K562 (cell line): ENCODE measurements around the gene HIVEP3. TPM values are rescaled to one million over a fixed set of nuclear protein-coding genes. Genes with fewer than 3 reads are reported as not detected.

Experiments
- ATAC-seq: fragments of 200-7000 bp; cut with Tn5 transposase; 3 replicates; pipeline ENCODE4 v1.9.1; 2020; ENCODE audit warnings: moderate library complexity
- BruUV-seq: library from RNA; stranded (reverse); fragments of 400-500 nt; replicated peaks from 2 replicates; lab custom pipeline; 2021; lab: Mats Ljungman, UMichigan
- CTCF ChIA-PET: fragments of 300-600 bp; formaldehyde crosslinking; extraction: SDS; loops from one replicate; lab custom pipeline; 2021; ENCODE audit warnings: low intra/inter-chr PET ratio; lab: Yijun Ruan, JAX
- POLR2A ChIA-PET: fragments of 300-600, 350-650 bp; sonication (Branson Sonifier 250); formaldehyde crosslinking; extraction: SDS; loops from one replicate; lab custom pipeline; 2021; ENCODE audit warnings: antibody characterized with exemption, inconsistent platforms; lab: Yijun Ruan, JAX
- DNase-seq, 4 experiments: peaks; one replicate each; pipeline versions ENCODE4 v3.0.0 to v3.0.0-alpha.2; 2011 to 2018; ENCODE audit warnings: low spot score in 3 of 4, mixed read lengths in 3 of 4; ENCODE audit errors: extremely low read depth in 1 of 4
- FAIRE-seq: peaks from 2 replicates; lab custom pipeline; 2011; peaks lifted over from hg19 to GRCh38; lab: Jason Lieb, UNC
- H2AFZ ChIP-seq: 2 replicates; pipeline ENCODE4 v1.6.0; 2011; ENCODE audit warnings: low read depth, low read length, control low read depth, inconsistent platforms
- H3K27ac ChIP-seq: fragments of 200-600 bp; 3 replicates; pipeline ENCODE4 v1.8.0; 2011; ENCODE audit warnings: low read depth, mild to moderate bottlenecking, control low read depth, inconsistent platforms, low read length, moderate library complexity, mixed read lengths; ENCODE audit errors: extremely low read depth
- H3K27me3 ChIP-seq, 2 experiments: fragments of 300-600 bp in 1 of 2; 2 replicates in 1 of 2; 3 replicates in 1 of 2; pipeline versions ENCODE4 v1.6.0 to v1.8.0; 2011; ENCODE audit warnings: inconsistent platforms in 2 of 2, low read length in 2 of 2, mild to moderate bottlenecking in 1 of 2, mixed read lengths in 1 of 2, moderate library complexity in 1 of 2; ENCODE audit not compliant: control insufficient read depth in 2 of 2, insufficient read depth in 2 of 2
- H3K36me3 ChIP-seq: fragments of 300-600 bp; 3 replicates; pipeline ENCODE4 v1.8.0; 2011; ENCODE audit warnings: mild to moderate bottlenecking, low read length, inconsistent platforms; ENCODE audit not compliant: control insufficient read depth, insufficient read depth
- H3K4me1 ChIP-seq, 2 experiments: fragments of 200-600 bp in 1 of 2; replicated peaks in 1 of 2; 2 replicates in 1 of 2; 3 replicates in 1 of 2; pipeline versions ENCODE4 v1.5.1 to v1.8.0; 2011; ENCODE audit warnings: inconsistent platforms in 2 of 2, low read length in 2 of 2, mild to moderate bottlenecking in 1 of 2, mixed read lengths in 1 of 2, moderate library complexity in 1 of 2; ENCODE audit not compliant: control insufficient read depth in 2 of 2, insufficient read depth in 2 of 2
- H3K4me2 ChIP-seq: 2 replicates; pipeline ENCODE4 v1.6.1; 2011; ENCODE audit warnings: low read length, control low read depth, inconsistent platforms, mixed read lengths; ENCODE audit not compliant: insufficient read depth
- H3K4me3 ChIP-seq: fragments of 200-600 bp; sonication (generic), shearing (Covaris generic); 2 replicates; pipeline ENCODE4 v1.5.1; 2016; ENCODE audit warnings: control low read depth, inconsistent platforms
- H3K79me2 ChIP-seq: fragments of 200-600 bp; 3 replicates; pipeline ENCODE4 v1.8.0; 2011; ENCODE audit warnings: low read length, inconsistent platforms; ENCODE audit not compliant: control insufficient read depth, insufficient read depth
- H3K9ac ChIP-seq, 2 experiments: 2 replicates each; pipeline versions ENCODE4 v1.6.0 to v1.6.1; 2011; ENCODE audit warnings: low read depth in 2 of 2, low read length in 2 of 2, control low read depth in 1 of 2, inconsistent platforms in 1 of 2, mild to moderate bottlenecking in 1 of 2, mixed read lengths in 1 of 2; ENCODE audit not compliant: insufficient read depth in 1 of 2
- H3K9me1 ChIP-seq: one replicate; pipeline ENCODE4 v1.6.0; 2011; ENCODE audit warnings: inconsistent platforms, mild to moderate bottlenecking, low read length, moderate library complexity; ENCODE audit not compliant: control insufficient read depth, insufficient read depth
- H3K9me3 ChIP-seq: replicated peaks from 2 replicates; pipeline ENCODE4 v1.5.1; 2011; ENCODE audit warnings: low read depth, low read length, inconsistent platforms; ENCODE audit not compliant: control insufficient read depth, insufficient read depth
- H4K20me1 ChIP-seq: replicated peaks from 2 replicates; pipeline ENCODE4 v1.6.1; 2011; ENCODE audit warnings: low read length, inconsistent platforms, mixed read lengths; ENCODE audit not compliant: control insufficient read depth, insufficient read depth
- ATF2 ChIP-seq: sonication (generic); formaldehyde crosslinking; IDR thresholded peaks from 2 replicates; pipeline ENCODE4 v1.8.1; 2022; ENCODE audit warnings: missing genetic modification reagents
- HCFC1 ChIP-seq: IDR thresholded peaks from 2 replicates; pipeline ENCODE4 v1.6.1; 2012; ENCODE audit warnings: low read depth, low read length, improper control_type of control experiment
- HOXB6 ChIP-seq: fragments of 250-450 bp; sonication (Bioruptor Pico); IDR thresholded peaks from 2 replicates; pipeline ENCODE4 v1.5.1; 2022; ENCODE audit warnings: mild to moderate bottlenecking, borderline replicate concordance
- MTA1 ChIP-seq: fragments of 450-650 bp; IDR thresholded peaks from 2 replicates; pipeline ENCODE4 v1.6.1; 2017; ENCODE audit warnings: borderline replicate concordance
- NCOA6 ChIP-seq: fragments of 450-650 bp; IDR thresholded peaks from 2 replicates; pipeline ENCODE4 v1.6.1; 2017; ENCODE audit warnings: mild to moderate bottlenecking
- RBBP5 ChIP-seq: fragments of 200-600 bp; sonication (generic); IDR thresholded peaks from 2 replicates; pipeline ENCODE4 v1.6.1; 2012; ENCODE audit warnings: borderline replicate concordance, mild to moderate bottlenecking, low read length, control low read depth, inconsistent platforms; ENCODE audit not compliant: insufficient read depth, poor library complexity, severe bottlenecking
- SOX6 ChIP-seq: fragments of 450-650 bp; IDR thresholded peaks from 2 replicates; pipeline ENCODE4 v1.6.1; 2014; ENCODE audit warnings: mild to moderate bottlenecking
- TBL1XR1 ChIP-seq, 2 experiments: IDR thresholded peaks; 2 replicates each; pipeline ENCODE4 v1.6.1; 2012; ENCODE audit warnings: improper control_type of control experiment in 2 of 2, low read length in 2 of 2, mild to moderate bottlenecking in 1 of 2
- TCFL5 ChIP-seq: fragments of 250-450 bp; sonication (Bioruptor Pico); conservative IDR thresholded peaks from 2 replicates; pipeline ENCODE4 v1.6.1; 2021; ENCODE audit warnings: mild to moderate bottlenecking, moderate library complexity, matching md5 sums
- ZBTB40 ChIP-seq, 2 experiments: fragments of 450-650 bp in 1 of 2; sonication (generic) in 1 of 2; formaldehyde crosslinking in 1 of 2; IDR thresholded peaks; 2 replicates each; pipeline versions ENCODE4 v1.7.1 to v1.9.0; 2016 to 2022; ENCODE audit warnings: inconsistent platforms in 1 of 2, mild to moderate bottlenecking in 1 of 2, missing genetic modification reagents in 1 of 2
- ZNF23 ChIP-seq: fragments of 250-450 bp; sonication (Bioruptor Pico); IDR thresholded peaks from 2 replicates; pipeline ENCODE4 v1.4.0; 2020; ENCODE audit warnings: mild to moderate bottlenecking
- WGBS: fragments of 100-300 bp; shearing (Covaris generic); methylation state at CpG from one replicate; pipeline ENCODE4 v1.1.6; 2016; ENCODE audit warnings: low coverage, mixed read lengths; ENCODE audit not compliant: insufficient coverage; ENCODE audit errors: missing lambda C conversion rate; 5-methylcytosine and 5-hydroxymethylcytosine counted together
- in situ Hi-C: fragments of 300-500 bp; cut with MboI; formaldehyde crosslinking; loops from 4 replicates; pipeline ENCODE4 v1.15.0; 2018; ENCODE audit warnings: inconsistent platforms, mixed read lengths
- intact Hi-C: fragments of 100-400 bp; cut with micrococcal nuclease; formaldehyde crosslinking; loops from 2 replicates; pipeline ENCODE4 v1.14.2; 2022
- polyA plus RNA-seq, 8 experiments: library from polyadenylated mRNA; depleted of rRNA in 4 of 8; stranded (reverse) in 5 of 8; unstranded in 3 of 8; fragments of >200 nt; fragmentation: Nextera tagmentation in 2 of 8; fragmentation: Illumina TruSeq in 1 of 8; extraction: Ambion mirVana in 2 of 8; extraction: Trizol in 1 of 8; gene quantifications; 2 replicates each; pipeline versions ENCODE4 v1.2.1 to v1.2.3, GENCODE V29; 2011 to 2014; ENCODE audit warnings: inconsistent platforms in 1 of 8, missing spikeins in 1 of 8
- total RNA-seq, 7 experiments: library from RNA; depleted of rRNA in 6 of 7; stranded (reverse); fragments of >200 nt in 6 of 7; fragmentation: Illumina TruSeq in 2 of 7; extraction: Trizol in 2 of 7; gene quantifications; 2 replicates each; pipeline versions ENCODE4 v1.2.1 to v1.2.3, GENCODE V29; 2011 to 2021; ENCODE audit warnings: low replicate concordance in 1 of 7

Gene HIVEP3
- total and polyA plus RNA-seq, 9 of the 15 experiments (the other 6 are each of a cell fraction or from before 2014, with no cell fraction given) = 0.09 to 0.58 (median 0.34) TPM; not detected in 1

GRCh38 chr1:41648844-41649243 lies 269.9 kb downstream of the HIVEP3 start:
- H3K4me1 ChIP-seq = no peaks in the 10 kb centered on the region
- DNase-seq = no peak
- H3K27ac ChIP-seq = no peak overlapping the region
- BruUV-seq = no TSS peak
- ATAC-seq = no peak
- no peaks in the 10 kb centered on the region for H3K9me3 ChIP-seq
- 8% methylated on average over 6 of the region's 6 CpGs for WGBS
- in situ Hi-C loops = no loop called here
- no peak overlapping the region for H3K4me3 ChIP-seq
- no peaks in the 10 kb centered on the region for H3K36me3 ChIP-seq
- CTCF ChIA-PET = no interaction called here
- no peaks in the 10 kb centered on the region; the same call in 1 of the 2 replicates for H4K20me1 ChIP-seq
- no peak for FAIRE-seq
- H3K4me2 ChIP-seq = no peak overlapping the region
- intact Hi-C loops = no loop called here
- POLR2A ChIA-PET = interaction anchor here (0.6 to 0.8 kb wide), 2 partner anchors 15 to 629 kb away, joined by 3 to 4 read pairs; no protein-coding TSS in a partner anchor
- peaks cover 0 to 27% of the 10 kb centered on the region in 2 experiments; a peak in 1 of 5 replicates for H3K27me3 ChIP-seq
- no peak overlapping the region for H3K9ac ChIP-seq
- H3K9me1 ChIP-seq = no peaks in the 10 kb centered on the region
- no peaks in the 10 kb centered on the region for H3K79me2 ChIP-seq
- no peak overlapping the region for H2AFZ ChIP-seq
- TF ChIP-seq TCFL5 (CRISPR knock-in tag) = no peak
- no peak for TF ChIP-seq SOX6
- TF ChIP-seq RBBP5 = no peak
- TF ChIP-seq NCOA6 = no peak
- no peak for TF ChIP-seq ZBTB40 (IDR thresholded peaks at IDR 0.05)
- no peak for TF ChIP-seq ZBTB40 (CRISPR knock-in tag; IDR thresholded peaks at IDR 0.05)
- TF ChIP-seq ZNF23 = no peak
- no peak for TF ChIP-seq TBL1XR1 (IDR thresholded peaks at IDR 0.05; ENCODE audit: low read length in 2 of 2)
- TF ChIP-seq HCFC1 = no peak
- TF ChIP-seq MTA1 = no peak
- no peak for TF ChIP-seq HOXB6 (CRISPR knock-in tag)
- no peak for TF ChIP-seq ATF2 (CRISPR knock-in tag)
